A673 (cell line): ENCODE measurements around the gene NLRC5. TPM values are rescaled to one million over a fixed set of nuclear protein-coding genes. Genes with fewer than 3 reads are reported as not detected.
"Not testable (repeated sequence)": the region's sequence is repeated elsewhere in the genome, so short reads cannot be mapped to it uniquely, and the experiment has no call there.

ENCODE experiments used
- BruUV-seq: library from RNA; stranded (reverse); fragments of 400-500 nt; replicated peaks from 2 replicates; lab custom pipeline; 2021; lab: Mats Ljungman, UMichigan
- CTCF ChIA-PET: fragments of 300-600 bp; sonication (Branson Sonifier 250); formaldehyde crosslinking; loops from one replicate; lab custom pipeline; 2022; ENCODE audit warnings: antibody characterized with exemption; lab: Charles Lee
- POLR2A ChIA-PET: fragments of 300-600 bp; sonication (Branson Sonifier 250); formaldehyde crosslinking; loops from one replicate; lab custom pipeline; 2022; ENCODE audit warnings: antibody characterized with exemption; ENCODE audit not compliant: low non-redundant PET; lab: Charles Lee
- DNase-seq: peaks from one replicate; pipeline ENCODE4 v3.0.0-alpha.2; 2015; ENCODE audit warnings: low spot score
- H3K27ac ChIP-seq: fragments of 200-600 bp; sonication (generic); 2 replicates; pipeline ENCODE4 v1.5.1; 2016; ENCODE audit warnings: mixed run types, low read depth, mild to moderate bottlenecking, mixed read lengths, antibody characterized with exemption, low read length; ENCODE audit not compliant: poor library complexity, severe bottlenecking
- H3K27me3 ChIP-seq: fragments of 200-600 bp; sonication (generic); replicated peaks from 2 replicates; pipeline ENCODE4 v1.6.1; 2017; ENCODE audit warnings: mixed run types, low read depth, mild to moderate bottlenecking, mixed read lengths, antibody characterized with exemption, low read length; ENCODE audit not compliant: insufficient read depth, poor library complexity
- H3K36me3 ChIP-seq: fragments of 200-600 bp; sonication (generic); 2 replicates; pipeline ENCODE4 v1.6.1; 2016; ENCODE audit warnings: mixed run types, mild to moderate bottlenecking, mixed read lengths, antibody characterized with exemption, low read length; ENCODE audit not compliant: insufficient read depth, poor library complexity, severe bottlenecking
- H3K4me1 ChIP-seq: fragments of 200-600 bp; sonication (generic); 2 replicates; pipeline ENCODE4 v1.6.1; 2017; ENCODE audit warnings: mixed run types, mild to moderate bottlenecking, mixed read lengths, antibody characterized with exemption, low read length; ENCODE audit not compliant: insufficient read depth, poor library complexity, severe bottlenecking
- H3K4me3 ChIP-seq: fragments of 200-600 bp; sonication (generic); 2 replicates; pipeline ENCODE4 v1.5.1; 2016; ENCODE audit warnings: low read depth, mixed run types, mild to moderate bottlenecking, mixed read lengths, low read length; ENCODE audit not compliant: poor library complexity, severe bottlenecking
- H3K9me3 ChIP-seq: fragments of 200-600 bp; sonication (generic); 2 replicates; pipeline ENCODE4 v1.6.1; 2016; ENCODE audit warnings: mixed run types, low read depth, mild to moderate bottlenecking, mixed read lengths, antibody characterized with exemption, low read length; ENCODE audit not compliant: poor library complexity, severe bottlenecking
- CTCF ChIP-seq: fragments of 300-800, 200-600 bp; sonication (generic); conservative IDR thresholded peaks from 2 replicates; pipeline ENCODE4 v1.5.1; 2017; ENCODE audit warnings: low read depth, mild to moderate bottlenecking, antibody characterized with exemption, low read length, moderate library complexity, mixed read lengths
- EZH2 ChIP-seq: fragments of 200-600 bp; sonication (generic); IDR thresholded peaks from 2 replicates; pipeline ENCODE4 v1.6.1; 2017; ENCODE audit warnings: borderline replicate concordance, low read depth, mild to moderate bottlenecking, mixed read lengths, antibody characterized with exemption, low read length; ENCODE audit not compliant: poor library complexity, severe bottlenecking
- intact Hi-C: fragments of 100-400 bp; cut with micrococcal nuclease; formaldehyde crosslinking; loops from one replicate; pipeline ENCODE4 v1.10.0; 2022; ENCODE audit not compliant: unreplicated experiment
- total RNA-seq: library from RNA; stranded (reverse); gene quantifications from 2 replicates; pipeline ENCODE4 v1.2.3, GENCODE V29; 2021

The NLRC5 gene
- total RNA-seq, 1 experiment from 2014 or later, result 13.1 TPM

GRCh38 chr16:57096192-57096591, 106.8 kb downstream of the NLRC5 start:
- no peak overlapping the region for H3K4me3 ChIP-seq
- H3K4me1 ChIP-seq, result peaks cover 15% of the 10 kb centered on the region
- H3K36me3 ChIP-seq, result no peaks in the 10 kb centered on the region
- H3K27ac ChIP-seq, result no peak overlapping the region
- ChIA-PET CTCF (no interaction called here), POLR2A (no interaction called here)
- intact Hi-C loops, result no loop called here
- BruUV-seq, result no TSS peak
- TF ChIP-seq EZH2 (no peak), CTCF (no peak)
- no peaks in the 10 kb centered on the region for H3K9me3 ChIP-seq
- DNase-seq, result no peak
- no peaks in the 10 kb centered on the region for H3K27me3 ChIP-seq

- TF ChIP-seq EZH2 (no peak), CTCF (no peak)
- H3K9me3 ChIP-seq, result no peaks in the 10 kb centered on the region
- H3K4me1 ChIP-seq, result peaks cover 15% of the 10 kb centered on the region
- BruUV-seq, result no TSS peak
- no peak overlapping the region for H3K4me3 ChIP-seq
- ChIA-PET POLR2A (no interaction called here), CTCF (no interaction called here)
- no peaks in the 10 kb centered on the region for H3K27me3 ChIP-seq
- H3K36me3 ChIP-seq, result no peaks in the 10 kb centered on the region
- H3K27ac ChIP-seq, result no peak overlapping the region
- DNase-seq, result no peak
- intact Hi-C loops, result no loop called here
Observed at GRCh38 chr16:57096793-57097192, 107.4 kb downstream of the NLRC5 start.

- no peak overlapping the region for H3K27ac ChIP-seq
- H3K4me1 ChIP-seq, result peaks cover 20% of the 10 kb centered on the region
- no peak overlapping the region for H3K4me3 ChIP-seq
- no peaks in the 10 kb centered on the region for H3K9me3 ChIP-seq
- no peak for TF ChIP-seq CTCF
- TF ChIP-seq EZH2, result no peak
- no peaks in the 10 kb centered on the region for H3K36me3 ChIP-seq
- no peak for DNase-seq
- intact Hi-C loops, result no loop called here
- no peaks in the 10 kb centered on the region for H3K27me3 ChIP-seq
- no TSS peak for BruUV-seq
- POLR2A ChIA-PET, result interaction anchor here (0.6 kb wide), 2 partner anchors 50 to 57 kb away, joined by 3 read pairs; no protein-coding TSS in a partner anchor
- CTCF ChIA-PET, result interaction anchor here (0.5 kb wide), 1 partner anchor 11 kb away, joined by 3 read pairs; no protein-coding TSS in a partner anchor
Observed at GRCh38 chr16:57098188-57098841, 109.0 kb downstream of the NLRC5 start.

- H3K27ac ChIP-seq, intact Hi-C loops, POLR2A ChIA-PET, H3K27me3 ChIP-seq, H3K4me1 ChIP-seq, H3K9me3 ChIP-seq, H3K36me3 ChIP-seq, CTCF ChIA-PET, BruUV-seq, H3K4me3 ChIP-seq: not testable (repeated sequence)
- peak; percentile 22 for DNase-seq
Observed at GRCh38 chr16:57099965-57100364, 110.6 kb downstream of the NLRC5 start.
